Right lobe of liver (tissue), 6 donors: ENCODE data around the gene HERC4. TPM values are rescaled to one million over a fixed set of nuclear protein-coding genes. Genes with fewer than 3 reads are reported as not detected.
A peak's percentile ranks its signal among the peaks of the same experiment; 100 is the strongest.

ENCODE experiments used
- ATAC-seq, 4 donors: fragments of 200-7000 bp; cut with Tn5 transposase; one replicate each; pipeline ENCODE4 v1.9.1; 2020; ENCODE audit warnings: mild to moderate bottlenecking in 4 of 4, moderate library complexity in 4 of 4
- DNase-seq, 3 donors: peaks; one replicate each; pipeline ENCODE4 v3.0.0-alpha.2; 2020
- H3K27ac ChIP-seq, 3 donors: fragments of 200-600 bp; one replicate each; pipeline ENCODE4 v1.8.0; 2022
- H3K27me3 ChIP-seq, 2 donors: fragments of 200-600 bp; one replicate each; pipeline ENCODE4 v1.8.0; 2022
- H3K36me3 ChIP-seq, 4 donors: fragments of 200-600 bp; sonication (generic) in 1 of 4; one replicate each; pipeline versions ENCODE4 v1.5.1 to v1.8.0; 2017 to 2022; ENCODE audit warnings: control low read depth in 1 of 4
- H3K4me1 ChIP-seq, 4 donors: fragments of 200-600 bp; sonication (generic) in 1 of 4; one replicate each; pipeline versions ENCODE4 v1.5.1 to v1.8.0; 2017 to 2022; ENCODE audit warnings: control low read depth in 1 of 4
- H3K4me3 ChIP-seq, 3 donors: fragments of 200-600 bp; one replicate each; pipeline ENCODE4 v1.8.0; 2022
- H3K9me3 ChIP-seq, 4 donors: fragments of 200-600 bp; sonication (generic) in 1 of 4; one replicate each; pipeline versions ENCODE4 v1.5.1 to v1.8.0; 2017 to 2022; ENCODE audit warnings: control low read depth in 1 of 4
- CTCF ChIP-seq, 4 donors: fragments of 200-600 bp in 3 of 4; fragments of 450-650 bp in 1 of 4; IDR thresholded peaks; one replicate each; pipeline versions ENCODE4 v1.5.1 to v1.8.0; 2016 to 2022; ENCODE audit warnings: antibody characterized with exemption in 4 of 4, mild to moderate bottlenecking in 2 of 4
- POLR2A ChIP-seq: fragments of 450-650 bp; IDR thresholded peaks from one replicate; pipeline ENCODE4 v1.6.1; 2017; ENCODE audit warnings: antibody characterized with exemption, mild to moderate bottlenecking
- WGBS: methylation state at CpG from one replicate; pipeline ENCODE4 v1.1.6; 2018; ENCODE audit warnings: low coverage, low lambda C conversion rate; ENCODE audit not compliant: insufficient coverage; ENCODE audit errors: missing lambda C conversion rate; 5-methylcytosine and 5-hydroxymethylcytosine counted together
- intact Hi-C, 2 donors: fragments of 100-400 bp; cut with DNase I; formaldehyde crosslinking; loops; one replicate each; pipeline versions ENCODE4 v1.11.2 to v1.14.1; 2022
- total RNA-seq, 6 experiments: library from RNA; depleted of rRNA in 2 of 6; stranded (reverse); fragments of >200 nt in 2 of 6; fragmentation: NEBNext Ultra II Directional in 3 of 6; extraction: Animal tissue kit (Norgen Biotek cat#: 25700) in 3 of 6; gene quantifications; one replicate each; pipeline versions ENCODE4 v1.1.0 to v1.2.4, GENCODE V29; 2016 to 2023
- donor health status: DM: no; HTN: yes; CAD: no.
- donor health status: DM: no; HTN: no; CAD: no.
- donor health status: DM: no; HTN: no; CAD: no.
- donor health status: DM: no; HTN: yes; CAD: no.
- donor health status: DM: no; HTN: yes; CAD: no.

Gene HERC4
- total RNA-seq, 6 experiments from 2014 or later, result 17.6 to 32.2 (median 26.9) TPM

DNA sequence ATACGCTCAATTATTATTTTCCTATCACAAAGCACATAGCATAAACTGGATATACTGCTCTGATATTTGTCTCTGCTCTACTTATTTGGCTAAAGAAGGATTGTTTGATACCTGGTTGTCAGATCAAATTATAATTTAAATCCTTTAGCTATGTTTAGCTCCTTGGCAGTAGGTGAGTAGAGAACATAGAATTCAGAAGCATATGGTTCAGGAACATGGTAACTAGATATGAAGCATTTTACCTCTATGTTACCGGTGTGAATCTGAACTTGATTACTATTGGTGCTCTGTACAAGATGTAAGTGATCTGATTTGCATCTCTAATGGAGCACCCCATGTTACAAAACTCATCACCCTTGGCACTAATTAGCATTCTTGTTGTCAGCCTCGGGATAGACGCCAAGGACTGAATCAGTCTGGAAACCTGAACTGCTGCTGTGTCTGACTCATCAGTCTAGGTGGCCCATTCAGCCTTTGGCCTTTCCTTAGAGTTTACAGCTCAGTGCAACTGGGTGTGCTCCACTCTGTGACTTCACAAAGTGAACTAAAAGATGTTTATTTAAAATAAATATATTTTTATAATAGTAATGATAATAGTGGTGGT lies 21.9 kb upstream of the HERC4 start:
- ATAC-seq (peak in 3 of 4 donors; percentile 49 to 99 (median 63)), DNase-seq (peak in 1 of 3 donors; percentile 50)
- intact Hi-C loops, result no loop called here
- Histone ChIP-seq H3K4me1 (no peaks in the 10 kb centered on the region), H3K27ac (no peak overlapping the region), H3K4me3 (no peak overlapping the region), H3K27me3 (no peaks in the 10 kb centered on the region), H3K36me3 (no peaks in the 10 kb centered on the region), H3K9me3 (no peaks in the 10 kb centered on the region)
- WGBS, result 57% methylated on average over 4 of the region's 4 CpGs
- TF ChIP-seq POLR2A (no peak), CTCF (IDR thresholded peaks at IDR 0.05) (no peak)

DNA sequence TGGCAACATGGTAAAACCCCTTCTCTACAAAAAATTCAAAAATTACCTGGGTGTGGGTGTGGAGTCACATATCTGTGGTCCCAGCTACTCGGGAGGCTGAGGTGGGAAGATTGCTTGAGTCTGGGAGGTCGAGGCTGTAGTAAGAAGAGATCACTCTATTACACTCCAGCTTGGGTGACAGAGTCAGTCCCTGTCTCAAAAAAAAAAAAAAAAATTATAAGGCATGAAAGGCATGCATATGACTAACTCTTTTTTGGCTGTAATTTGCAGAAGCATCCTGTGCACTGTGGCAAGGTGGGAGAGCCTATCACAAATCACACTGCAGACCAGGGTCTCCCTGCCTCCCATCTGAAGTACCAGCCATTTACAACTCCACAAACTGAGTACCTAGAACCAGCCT lies 20.1 kb upstream of the HERC4 start:
- ATAC-seq (no peak), DNase-seq (no peak)
- intact Hi-C loops, result no loop called here
- no peak for TF ChIP-seq POLR2A
- TF ChIP-seq CTCF (IDR thresholded peaks at IDR 0.05), result no peak
- 83% methylated on average over 2 of the region's 2 CpGs for WGBS
- Histone ChIP-seq H3K27me3 (no peaks in the 10 kb centered on the region), H3K36me3 (no peaks in the 10 kb centered on the region), H3K4me1 (no peaks in the 10 kb centered on the region), H3K9me3 (no peaks in the 10 kb centered on the region), H3K4me3 (no peak overlapping the region), H3K27ac (no peak overlapping the region)

GRCh38 chr10:68092512-68092911 lies 17.4 kb upstream of the HERC4 start:
- Histone ChIP-seq H3K4me1 (peaks cover 0 to 4% (median 0%) of the 10 kb centered on the region in 4 donors), H3K27ac (no peak overlapping the region), H3K27me3 (no peaks in the 10 kb centered on the region), H3K36me3 (no peaks in the 10 kb centered on the region), H3K4me3 (no peak overlapping the region), H3K9me3 (no peaks in the 10 kb centered on the region)
- WGBS, result 100% methylated on average over 2 of the region's 2 CpGs
- no peak for ATAC-seq
- intact Hi-C loops, result no loop called here
- TF ChIP-seq CTCF (IDR thresholded peaks at IDR 0.05) (no peak), POLR2A (no peak)
- DNase-seq, result no peak

DNA sequence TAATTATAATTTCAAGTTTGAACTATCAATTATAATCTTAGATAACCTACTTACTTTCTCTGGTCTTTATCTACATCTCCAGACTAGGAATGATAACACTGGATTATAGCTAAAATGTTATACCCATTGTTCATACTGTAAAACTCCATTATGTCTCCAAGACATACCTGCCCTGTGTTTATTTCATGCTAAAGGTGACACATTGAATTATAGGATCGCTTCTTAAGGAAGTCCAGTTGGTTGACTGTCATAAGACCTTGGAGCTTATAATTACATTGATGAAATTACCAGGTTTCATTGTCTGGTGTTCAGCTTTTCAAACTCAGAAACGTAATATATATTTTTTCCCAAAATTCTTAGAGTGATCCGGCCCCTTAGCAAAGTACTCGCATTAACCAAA lies 15.5 kb upstream of the HERC4 start:
- Histone ChIP-seq H3K4me3 (no peak overlapping the region), H3K4me1 (peaks cover 0 to 10% (median 0%) of the 10 kb centered on the region in 4 donors), H3K9me3 (no peaks in the 10 kb centered on the region), H3K27me3 (no peaks in the 10 kb centered on the region), H3K27ac (no peak overlapping the region), H3K36me3 (no peaks in the 10 kb centered on the region)
- intact Hi-C loops, result no loop called here
- ATAC-seq, result no peak
- TF ChIP-seq POLR2A (no peak), CTCF (IDR thresholded peaks at IDR 0.05) (no peak)
- no peak for DNase-seq
- WGBS, result 86% methylated on average over 4 of the region's 4 CpGs

- Histone ChIP-seq H3K4me3 (no peak overlapping the region), H3K27ac (no peak overlapping the region), H3K4me1 (peaks cover 0 to 10% (median 0%) of the 10 kb centered on the region in 4 donors), H3K9me3 (no peaks in the 10 kb centered on the region), H3K36me3 (no peaks in the 10 kb centered on the region), H3K27me3 (no peaks in the 10 kb centered on the region)
- DNase-seq, result no peak
- intact Hi-C loops, result no loop called here
- ATAC-seq, result peak in 1 of 4 donors; percentile 16
- 47% methylated on average over 4 of the region's 4 CpGs for WGBS
- no peak for TF ChIP-seq POLR2A
- TF ChIP-seq CTCF (IDR thresholded peaks at IDR 0.05), result no peak
These were observed 13.7 kb upstream of the HERC4 start for GRCh38 chr10:68088740-68089139.
